Upper lobe of right lung (tissue), 1 donor: ENCODE results near the gene NOVA1. TPM values are rescaled to one million over a fixed set of nuclear protein-coding genes. Genes with fewer than 3 reads are reported as not detected.

Experiments
- ATAC-seq: fragments of 200-7000 bp; cut with Tn5 transposase; one replicate; pipeline ENCODE4 v1.9.1; 2020; ENCODE audit warnings: mild to moderate bottlenecking, moderate library complexity
- DNase-seq: peaks from one replicate; pipeline ENCODE4 v3.0.0-alpha.2; 2020
- H3K27ac ChIP-seq: fragments of 200-600 bp; one replicate; pipeline ENCODE4 v1.8.0; 2022
- H3K27me3 ChIP-seq: fragments of 200-600 bp; one replicate; pipeline ENCODE4 v1.8.0; 2022; ENCODE audit warnings: mild to moderate bottlenecking
- H3K36me3 ChIP-seq: fragments of 200-600 bp; one replicate; pipeline ENCODE4 v1.8.0; 2022
- H3K4me1 ChIP-seq: fragments of 200-600 bp; one replicate; pipeline ENCODE4 v1.8.0; 2022
- H3K4me3 ChIP-seq: fragments of 200-600 bp; one replicate; pipeline ENCODE4 v1.8.0; 2022; ENCODE audit warnings: mild to moderate bottlenecking
- H3K9me3 ChIP-seq: fragments of 200-600 bp; one replicate; pipeline ENCODE4 v1.8.0; 2022
- CTCF ChIP-seq: fragments of 200-600 bp; IDR thresholded peaks from one replicate; pipeline ENCODE4 v1.8.0; 2022; ENCODE audit warnings: antibody characterized with exemption
- intact Hi-C: fragments of 100-400 bp; cut with DNase I; formaldehyde crosslinking; loops from one replicate; pipeline ENCODE4 v1.11.0; 2022
- total RNA-seq: library from RNA; stranded (reverse); fragmentation: NEBNext Ultra II Directional; extraction: Animal tissue kit (Norgen Biotek cat#: 25700); gene quantifications from one replicate; pipeline ENCODE4 v1.2.1, GENCODE V29; 2021
- donor health status: DM: no; HTN: yes; CAD: no; lungs with severe emphysema.

Gene NOVA1
- total RNA-seq, 1 donor from 2014 or later, result 1.6 TPM

- H3K36me3 ChIP-seq, result no peaks in the 10 kb centered on the region
- no peak overlapping the region for H3K27ac ChIP-seq
- ATAC-seq (no peak), DNase-seq (no peak)
- no peaks in the 10 kb centered on the region for H3K9me3 ChIP-seq
- H3K27me3 ChIP-seq, result no peaks in the 10 kb centered on the region
- H3K4me1 ChIP-seq, result no peaks in the 10 kb centered on the region
- H3K4me3 ChIP-seq, result no peak overlapping the region
- no peak for TF ChIP-seq CTCF
- intact Hi-C loops, result no loop called here
Measured at GRCh38 chr14:26522967-26523366, 74.9 kb downstream of the NOVA1 start.

- TF ChIP-seq CTCF, result no peak
- Histone ChIP-seq H3K27me3 (no peaks in the 10 kb centered on the region), H3K27ac (no peak overlapping the region), H3K4me1 (no peaks in the 10 kb centered on the region), H3K36me3 (no peaks in the 10 kb centered on the region), H3K9me3 (no peaks in the 10 kb centered on the region), H3K4me3 (no peak overlapping the region)
- DNase-seq (no peak), ATAC-seq (no peak)
- intact Hi-C loops, result no loop called here
Measured at GRCh38 chr14:26517771-26518170, 80.1 kb downstream of the NOVA1 start.

GRCh38 chr14:26500028-26500427 lies 97.8 kb downstream of the NOVA1 start:
- ATAC-seq (no peak), DNase-seq (no peak)
- H3K4me1 ChIP-seq, result no peaks in the 10 kb centered on the region
- H3K27ac ChIP-seq, result no peak overlapping the region
- TF ChIP-seq CTCF, result no peak
- H3K9me3 ChIP-seq, result no peaks in the 10 kb centered on the region
- intact Hi-C loops, result no loop called here
- H3K27me3 ChIP-seq, result no peaks in the 10 kb centered on the region
- no peak overlapping the region for H3K4me3 ChIP-seq
- no peaks in the 10 kb centered on the region for H3K36me3 ChIP-seq

- intact Hi-C loops, result no loop called here
- no peak overlapping the region for H3K4me3 ChIP-seq
- no peak overlapping the region for H3K27ac ChIP-seq
- H3K9me3 ChIP-seq, result no peaks in the 10 kb centered on the region
- ATAC-seq (no peak), DNase-seq (no peak)
- no peak for TF ChIP-seq CTCF
- H3K27me3 ChIP-seq, result no peaks in the 10 kb centered on the region
- H3K36me3 ChIP-seq, result no peaks in the 10 kb centered on the region
- H3K4me1 ChIP-seq, result no peaks in the 10 kb centered on the region
Measured at GRCh38 chr14:26499546-26499945, 98.3 kb downstream of the NOVA1 start.

- Histone ChIP-seq H3K9me3 (no peaks in the 10 kb centered on the region), H3K36me3 (no peaks in the 10 kb centered on the region), H3K27ac (no peak overlapping the region), H3K27me3 (no peaks in the 10 kb centered on the region), H3K4me3 (no peak overlapping the region), H3K4me1 (no peaks in the 10 kb centered on the region)
- ATAC-seq, result no peak
- DNase-seq, result no peak
- intact Hi-C loops, result no loop called here
- TF ChIP-seq CTCF, result no peak
Measured at GRCh38 chr14:26486922-26487321, 110.9 kb downstream of the NOVA1 start.

- TF ChIP-seq CTCF, result no peak
- H3K36me3 ChIP-seq, result no peaks in the 10 kb centered on the region
- ATAC-seq, result no peak
- no peak for DNase-seq
- H3K4me1 ChIP-seq, result no peaks in the 10 kb centered on the region
- no peak overlapping the region for H3K4me3 ChIP-seq
- H3K27me3 ChIP-seq, result no peaks in the 10 kb centered on the region
- H3K27ac ChIP-seq, result no peak overlapping the region
- no peaks in the 10 kb centered on the region for H3K9me3 ChIP-seq
- intact Hi-C loops, result no loop called here
Measured at GRCh38 chr14:26484562-26484961, 113.3 kb downstream of the NOVA1 start.
